ENCODE measurements around the gene ITGA4.
"Not testable (repeated sequence)": the region's sequence is repeated elsewhere in the genome, so short reads cannot be mapped to it uniquely, and the experiment has no call there.

The ITGA4 gene

DNA sequence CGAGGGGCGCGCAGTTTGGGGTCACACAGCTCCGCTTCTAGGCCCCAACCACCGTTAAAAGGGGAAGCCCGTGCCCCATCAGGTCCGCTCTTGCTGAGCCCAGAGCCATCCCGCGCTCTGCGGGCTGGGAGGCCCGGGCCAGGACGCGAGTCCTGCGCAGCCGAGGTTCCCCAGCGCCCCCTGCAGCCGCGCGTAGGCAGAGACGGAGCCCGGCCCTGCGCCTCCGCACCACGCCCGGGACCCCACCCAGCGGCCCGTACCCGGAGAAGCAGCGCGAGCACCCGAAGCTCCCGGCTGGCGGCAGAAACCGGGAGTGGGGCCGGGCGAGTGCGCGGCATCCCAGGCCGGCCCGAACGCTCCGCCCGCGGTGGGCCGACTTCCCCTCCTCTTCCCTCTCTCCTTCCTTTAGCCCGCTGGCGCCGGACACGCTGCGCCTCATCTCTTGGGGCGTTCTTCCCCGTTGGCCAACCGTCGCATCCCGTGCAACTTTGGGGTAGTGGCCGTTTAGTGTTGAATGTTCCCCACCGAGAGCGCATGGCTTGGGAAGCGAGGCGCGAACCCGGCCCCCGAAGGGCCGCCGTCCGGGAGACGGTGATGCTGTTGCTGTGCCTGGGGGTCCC lies at the start of gene ITGA4:
TSS of gene ITGA4 (plus strand) at position 266 of the 620 bp plus-strand sequence. CDS start at position 535, 269 bp downstream.
- in situ Hi-C loops (cut with HindIII; ENCODE audit: low sequenced_read_pairs): no loop called here

DNA sequence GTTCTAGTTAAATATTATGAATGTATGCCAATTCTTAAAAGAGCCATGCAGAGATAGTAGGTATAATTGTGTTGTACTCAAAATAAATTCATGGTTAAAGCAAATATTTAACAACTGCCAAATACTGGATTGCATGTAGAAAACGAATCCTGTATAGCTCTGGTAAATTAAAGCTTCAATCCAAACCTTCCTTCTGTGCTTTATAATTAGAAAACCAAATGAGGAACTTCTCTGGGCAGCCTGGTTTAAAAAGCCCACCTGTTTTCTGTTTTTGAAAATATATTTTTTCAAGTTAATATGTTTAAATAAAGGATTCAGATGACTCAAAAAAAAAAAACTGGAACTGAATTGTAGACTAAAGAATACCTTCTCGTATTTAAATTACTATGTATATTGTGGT lies 48.3 kb upstream of the ITGA4 start:
- in situ Hi-C loops (cut with HindIII; ENCODE audit: low sequenced_read_pairs): no loop called here

DNA sequence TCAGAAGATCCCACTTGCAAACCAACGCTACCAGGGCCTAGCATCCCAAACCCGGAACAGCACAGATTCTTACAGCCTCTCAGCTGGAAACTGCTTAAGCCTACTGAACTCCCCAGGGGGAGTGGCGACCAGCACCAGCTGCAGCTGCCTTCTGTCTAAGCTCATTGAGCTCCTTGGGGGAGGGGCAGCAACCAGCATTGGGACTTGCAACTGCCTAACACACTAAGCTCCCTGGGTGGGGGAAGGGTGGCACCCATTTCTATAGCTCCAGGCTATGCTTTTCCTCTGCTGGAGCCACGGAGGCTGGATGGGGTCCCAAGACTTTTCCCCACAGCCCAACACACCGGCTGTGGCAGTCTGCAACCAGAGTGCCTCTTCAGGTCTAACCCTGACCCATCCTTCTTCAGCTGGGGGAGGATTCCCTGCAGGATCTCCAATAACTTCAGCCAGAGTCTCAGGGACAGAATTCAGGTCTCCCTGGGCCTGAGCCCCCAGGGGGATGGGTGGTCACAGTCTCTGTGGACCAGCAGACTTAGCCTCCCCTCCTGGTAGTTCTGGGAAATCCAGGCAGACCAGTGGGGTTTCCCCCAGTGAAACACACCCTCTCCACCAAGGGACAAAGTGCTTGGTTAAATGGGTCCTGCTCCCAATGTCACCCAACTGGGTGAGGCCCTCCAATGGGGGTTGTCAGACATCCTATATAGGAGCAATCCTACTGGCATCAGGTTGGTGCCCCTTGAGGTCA lies 45.9 kb upstream of the ITGA4 start:
- in situ Hi-C loops (cut with HindIII; ENCODE audit: low sequenced_read_pairs): no loop called here

GRCh38 chr2:181419129-181419855 lies 37.9 kb upstream of the ITGA4 start:
- in situ Hi-C loops (cut with HindIII; ENCODE audit: low sequenced_read_pairs): no loop called here

- in situ Hi-C loops (cut with HindIII; ENCODE audit: low sequenced_read_pairs): no loop called here
Measured at GRCh38 chr2:181420259-181421130, 36.7 kb upstream of the ITGA4 start.

DNA sequence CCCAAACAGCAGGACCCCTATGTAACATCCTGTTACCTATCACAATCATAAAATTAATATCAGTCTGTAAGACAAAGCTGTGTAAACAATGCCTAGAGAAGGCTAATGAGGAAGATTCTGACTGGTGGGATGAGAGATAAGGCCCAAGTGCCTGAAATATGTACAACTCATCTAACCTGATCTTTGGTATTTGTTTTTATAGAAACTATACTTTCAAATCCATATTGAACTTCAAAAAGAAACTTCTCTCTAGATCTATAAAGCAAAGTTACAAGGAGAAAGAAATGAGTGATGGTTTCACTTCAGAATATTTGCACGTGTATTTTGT lies 36.1 kb upstream of the ITGA4 start:
- in situ Hi-C loops (cut with HindIII; ENCODE audit: low sequenced_read_pairs): no loop called here

- in situ Hi-C loops (cut with HindIII; ENCODE audit: low sequenced_read_pairs): no loop called here
Measured at GRCh38 chr2:181421464-181421863, 35.7 kb upstream of the ITGA4 start.

GRCh38 chr2:181426672-181427071 lies 30.5 kb upstream of the ITGA4 start:
- in situ Hi-C loops (cut with HindIII; ENCODE audit: low sequenced_read_pairs): no loop called here

- in situ Hi-C loops (cut with HindIII; ENCODE audit: low sequenced_read_pairs): loop anchor here (5.0 kb wide), 1 partner anchor 47 kb away; no protein-coding TSS in a partner anchor
Measured at GRCh38 chr2:181430406-181431118, 26.6 kb upstream of the ITGA4 start.

DNA sequence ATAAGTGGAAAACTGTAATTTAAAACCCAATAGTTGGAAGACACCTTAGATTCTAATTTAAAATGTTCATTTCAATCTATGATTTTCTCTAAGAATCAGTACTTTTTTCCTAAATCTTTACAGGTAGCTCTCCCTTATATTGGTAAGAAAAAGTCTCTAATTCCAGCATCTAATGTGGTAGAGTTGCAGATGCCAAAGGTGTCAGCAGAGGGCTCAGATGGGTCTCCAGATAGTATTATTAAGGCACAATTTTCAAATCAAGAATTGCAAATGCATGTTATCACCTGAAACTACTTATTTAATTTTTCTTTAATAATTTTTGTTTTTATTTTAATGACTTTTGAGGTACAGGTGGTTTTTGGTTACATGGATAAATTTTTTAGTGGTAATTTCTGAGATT lies 25.5 kb upstream of the ITGA4 start:
- in situ Hi-C loops (cut with HindIII; ENCODE audit: low sequenced_read_pairs): loop anchor here (5.0 kb wide), 1 partner anchor 46 kb away; no protein-coding TSS in a partner anchor

- in situ Hi-C loops (cut with HindIII; ENCODE audit: low sequenced_read_pairs): no loop called here
Measured at GRCh38 chr2:181438261-181438660, 18.9 kb upstream of the ITGA4 start.

- in situ Hi-C loops (cut with HindIII; ENCODE audit: low sequenced_read_pairs): no loop called here
Measured at GRCh38 chr2:181440344-181440743, 16.8 kb upstream of the ITGA4 start.

DNA sequence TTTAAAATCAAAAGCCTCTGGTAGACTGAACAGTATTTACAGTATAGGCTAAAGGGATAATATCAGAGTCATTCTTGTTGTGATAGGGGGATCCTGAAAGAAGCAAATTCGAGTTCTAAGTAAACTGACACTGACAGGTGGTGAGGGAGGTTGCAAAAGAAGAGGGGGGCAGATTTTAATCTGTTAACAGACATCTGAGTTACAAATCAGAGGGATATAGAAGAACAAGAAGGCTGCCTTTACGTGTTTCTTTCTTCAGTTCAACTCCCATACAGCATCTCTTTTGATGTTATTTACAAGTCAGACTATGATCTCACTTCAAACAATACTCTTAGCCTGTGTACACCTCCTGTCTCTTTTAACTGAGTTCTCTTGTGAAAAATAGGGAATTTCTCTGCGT lies 16.3 kb upstream of the ITGA4 start:
- in situ Hi-C loops (cut with HindIII; ENCODE audit: low sequenced_read_pairs): no loop called here

GRCh38 chr2:181441670-181442069 lies 15.5 kb upstream of the ITGA4 start:
- in situ Hi-C loops (cut with HindIII; ENCODE audit: low sequenced_read_pairs): no loop called here

- in situ Hi-C loops (cut with HindIII; ENCODE audit: low sequenced_read_pairs): no loop called here
Measured at GRCh38 chr2:181444654-181445053, 12.5 kb upstream of the ITGA4 start.

- in situ Hi-C loops (cut with HindIII; ENCODE audit: low sequenced_read_pairs): no loop called here
Measured at GRCh38 chr2:181446985-181447384, 10.2 kb upstream of the ITGA4 start.

GRCh38 chr2:181449278-181449677 lies 7.9 kb upstream of the ITGA4 start:
- in situ Hi-C loops (cut with HindIII; ENCODE audit: low sequenced_read_pairs): not testable (repeated sequence)

- in situ Hi-C loops (cut with HindIII; ENCODE audit: low sequenced_read_pairs): no loop called here
Measured at GRCh38 chr2:181454686-181455450, 2.3 kb upstream of the ITGA4 start.

DNA sequence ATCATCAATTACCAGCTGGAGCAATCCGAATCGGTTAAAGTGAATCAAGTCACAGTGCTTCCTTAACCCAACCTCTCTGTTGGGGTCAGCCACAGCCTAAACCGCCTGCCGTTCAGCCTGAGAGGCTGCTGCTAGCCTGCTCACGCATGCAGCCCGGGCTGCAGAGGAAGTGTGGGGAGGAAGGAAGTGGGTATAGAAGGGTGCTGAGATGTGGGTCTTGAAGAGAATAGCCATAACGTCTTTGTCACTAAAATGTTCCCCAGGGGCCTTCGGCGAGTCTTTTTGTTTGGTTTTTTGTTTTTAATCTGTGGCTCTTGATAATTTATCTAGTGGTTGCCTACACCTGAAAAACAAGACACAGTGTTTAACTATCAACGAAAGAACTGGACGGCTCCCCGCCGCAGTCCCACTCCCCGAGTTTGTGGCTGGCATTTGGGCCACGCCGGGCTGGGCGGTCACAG lies 496 bp upstream of the ITGA4 start:
- in situ Hi-C loops (cut with HindIII; ENCODE audit: low sequenced_read_pairs): no loop called here
